NOMO-1 treated with DMSO at 0.1 percent for 48 hours (cell line): ENCODE results near the gene ACSL6.

Source experiments
- DNase-seq: peaks from one replicate; lab custom pipeline; 2025; ENCODE audit not compliant: unreplicated experiment; lab: John Stamatoyannopoulos, UW

ACSL6 gene

DNA sequence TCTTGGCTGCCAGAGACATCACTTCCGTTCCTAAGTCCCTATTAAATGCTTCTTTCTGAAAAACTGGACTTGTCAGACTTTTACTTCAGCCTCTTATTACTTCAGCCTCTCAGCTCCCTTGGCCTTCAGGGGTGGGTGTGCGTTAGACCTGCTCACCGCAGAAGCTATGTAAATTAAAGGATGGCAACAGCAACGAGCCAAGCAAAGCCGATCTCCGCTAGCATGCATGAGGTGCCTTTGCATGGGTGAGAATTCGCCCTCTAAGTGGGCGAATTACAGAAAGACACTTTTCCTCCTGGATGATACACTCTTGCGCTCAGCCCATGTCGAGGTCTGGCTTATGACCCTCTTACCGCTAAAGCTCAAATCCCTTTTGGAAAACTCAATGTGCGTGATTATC, 38.1 kb upstream of the ACSL6 start:
- DNase-seq = no peak

DNA sequence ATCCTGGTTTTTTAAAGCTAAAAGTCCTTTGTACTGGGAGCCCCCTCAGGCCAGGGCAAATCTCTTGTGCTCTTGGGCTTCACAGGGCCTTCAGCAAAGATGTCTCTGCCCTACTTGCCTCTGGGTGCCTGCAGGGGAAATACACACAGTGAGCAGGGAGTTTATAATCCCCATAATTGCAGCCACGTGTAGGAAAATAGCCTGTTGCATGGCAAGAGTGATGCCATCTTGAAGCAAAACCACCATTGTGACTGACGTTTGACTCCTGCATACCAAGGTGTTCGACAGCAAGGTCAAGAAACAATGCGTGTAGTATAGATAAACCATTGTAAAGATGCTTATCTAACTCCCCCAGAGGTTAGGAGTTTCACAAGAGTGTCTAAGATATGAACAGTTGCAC, 37.6 kb upstream of the ACSL6 start:
- no peak for DNase-seq

DNA sequence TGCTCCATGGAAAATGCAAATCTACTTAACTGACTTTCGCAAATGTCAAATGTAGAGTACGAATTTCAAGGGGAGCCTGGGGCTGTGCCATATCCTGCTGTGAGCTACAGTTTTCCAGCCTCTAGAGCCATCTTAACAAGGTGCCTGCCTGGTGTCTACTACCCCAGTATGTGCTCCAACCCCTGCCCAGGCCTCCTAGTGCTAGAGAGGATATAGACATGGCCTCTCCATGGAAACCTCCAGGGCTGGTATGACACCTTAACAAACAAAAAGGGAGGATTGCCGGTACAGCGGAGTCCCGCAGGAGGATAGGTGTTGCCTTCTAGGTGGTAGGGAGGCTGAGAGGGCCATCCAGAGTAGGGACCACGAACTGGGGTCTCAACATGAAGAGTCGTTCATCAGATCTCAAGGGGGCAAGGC, 35.4 kb upstream of the ACSL6 start:
- DNase-seq = no peak

DNA sequence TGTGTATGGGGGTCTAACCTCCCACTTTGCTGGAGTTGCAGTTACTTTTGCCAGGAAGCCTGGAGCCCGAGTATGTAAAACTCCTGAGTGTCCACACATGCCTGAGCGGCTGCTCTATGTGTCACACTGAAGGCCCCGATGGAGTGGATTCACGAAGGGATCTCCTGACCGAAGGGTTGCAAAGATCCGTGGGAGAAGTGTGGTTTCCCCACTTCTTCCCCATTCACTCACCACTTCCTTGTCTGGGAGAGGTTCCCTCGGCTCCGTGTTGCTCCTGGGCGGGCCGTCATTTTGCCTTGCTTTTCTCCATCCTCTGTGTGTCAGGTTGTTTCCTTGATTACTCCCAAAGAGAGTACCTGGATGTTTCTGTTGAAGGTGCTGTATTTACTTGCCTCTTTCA, 32.7 kb upstream of the ACSL6 start:
- peak; percentile 4 for DNase-seq

DNA sequence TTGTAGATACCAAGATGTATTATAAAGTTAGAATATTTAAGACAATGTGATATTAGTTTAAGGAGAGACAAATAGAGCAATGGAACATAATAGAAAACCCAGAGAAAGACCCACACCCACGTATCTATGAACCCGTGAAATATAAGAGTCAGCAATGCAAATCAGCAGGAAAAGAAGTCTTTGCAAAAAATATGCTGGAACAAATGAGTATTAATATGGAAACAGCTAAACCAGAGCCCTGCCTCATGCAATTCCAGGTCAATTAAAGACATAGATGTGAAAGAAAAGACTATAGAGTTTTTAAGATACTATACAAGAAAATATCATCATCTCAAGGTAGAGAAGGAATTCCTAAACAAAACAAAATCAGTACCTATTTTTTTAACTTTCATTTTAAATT, 25.9 kb upstream of the ACSL6 start:
- no peak for DNase-seq

DNA sequence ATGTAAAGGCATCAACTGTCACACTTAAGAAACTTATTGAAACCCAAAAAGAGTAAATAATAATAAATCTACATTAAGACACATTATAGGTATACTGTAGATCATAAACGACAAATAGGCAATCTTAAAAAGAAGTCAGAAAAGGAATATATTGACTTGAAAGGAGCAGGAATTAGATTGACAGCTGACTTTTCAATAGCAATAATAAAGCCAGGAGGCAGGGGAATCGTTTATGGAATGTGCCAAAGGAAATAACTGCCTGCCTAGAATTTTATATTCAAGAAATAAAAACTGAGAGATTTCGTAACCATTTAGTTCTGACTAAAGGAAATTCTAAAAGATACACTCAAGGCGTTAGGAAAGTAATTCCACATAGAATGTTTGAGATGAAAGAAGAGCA, 21.7 kb upstream of the ACSL6 start:
- DNase-seq = no peak

DNA sequence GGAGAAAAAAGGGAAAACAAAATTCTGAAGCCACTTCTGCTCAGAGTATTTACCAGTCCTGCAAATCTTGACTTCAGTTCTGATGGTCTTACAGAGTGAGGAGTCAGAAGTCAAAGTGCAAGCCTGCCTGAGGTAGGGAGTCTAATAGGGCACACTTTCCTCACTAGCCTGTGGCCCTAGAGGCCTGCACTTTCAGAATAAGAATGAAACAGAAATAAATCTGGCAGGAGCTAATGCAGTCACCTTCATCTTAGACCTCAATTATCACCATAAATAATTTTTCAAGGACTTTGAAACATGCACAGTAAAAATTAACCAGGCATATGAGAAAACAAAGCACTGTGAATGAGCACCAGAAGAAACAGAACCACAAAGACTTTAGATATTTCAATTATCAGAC, 20.7 kb upstream of the ACSL6 start:
- no peak for DNase-seq

DNA sequence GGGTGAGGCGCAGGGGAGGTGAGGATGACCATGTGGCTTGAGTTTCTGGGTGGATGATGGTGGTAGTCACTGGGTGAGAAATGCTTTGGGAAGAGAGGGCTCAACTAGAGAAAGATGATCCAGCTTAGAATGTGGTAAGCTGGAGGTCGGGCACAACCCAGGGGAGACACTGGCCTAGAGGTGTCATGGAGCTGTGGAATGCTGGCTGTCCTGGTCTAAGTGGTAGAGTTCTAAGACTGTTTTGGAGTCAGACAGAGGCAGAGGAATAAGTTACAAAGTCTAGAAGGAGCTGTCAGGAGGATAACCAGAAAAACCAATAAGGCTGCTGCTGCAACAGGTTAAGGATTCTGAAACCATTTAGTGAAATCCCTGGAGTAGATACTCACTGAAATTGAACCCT, 19.2 kb upstream of the ACSL6 start:
- no peak for DNase-seq

DNA sequence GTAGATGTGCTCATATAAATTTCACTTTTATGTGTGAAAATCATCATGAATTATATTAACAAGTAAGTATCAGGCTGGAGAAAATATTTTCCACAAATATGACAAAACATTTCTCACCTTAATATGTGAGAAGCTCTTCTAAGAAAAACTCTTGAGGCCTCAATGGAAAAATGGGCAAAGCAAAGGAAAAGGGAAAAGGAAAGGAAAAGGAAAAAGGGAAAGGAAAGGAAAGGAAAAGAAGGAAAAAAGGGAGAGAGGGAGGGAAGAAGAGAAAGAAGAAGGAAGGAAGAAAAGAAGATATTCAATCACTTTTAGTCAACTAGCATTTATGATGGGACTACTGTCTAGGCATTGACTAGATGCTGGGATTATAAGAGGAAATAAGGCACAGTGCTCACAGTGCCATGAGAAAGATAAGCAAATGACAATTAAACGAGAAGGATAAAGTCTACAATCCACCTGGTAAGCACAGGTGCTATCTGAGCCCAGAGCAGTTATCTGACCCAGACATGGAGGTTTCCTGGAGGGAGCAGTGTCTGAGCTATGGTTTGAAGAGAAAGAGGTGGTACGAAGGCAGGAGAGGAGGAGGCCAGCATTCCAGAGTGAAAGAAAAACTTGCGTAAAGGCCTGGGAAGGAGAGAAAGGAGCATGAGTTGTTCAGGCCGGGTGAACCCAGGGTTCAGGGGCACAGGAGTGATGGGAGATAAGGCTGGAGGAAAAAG, 18.3 kb upstream of the ACSL6 start:
- no peak for DNase-seq

DNA sequence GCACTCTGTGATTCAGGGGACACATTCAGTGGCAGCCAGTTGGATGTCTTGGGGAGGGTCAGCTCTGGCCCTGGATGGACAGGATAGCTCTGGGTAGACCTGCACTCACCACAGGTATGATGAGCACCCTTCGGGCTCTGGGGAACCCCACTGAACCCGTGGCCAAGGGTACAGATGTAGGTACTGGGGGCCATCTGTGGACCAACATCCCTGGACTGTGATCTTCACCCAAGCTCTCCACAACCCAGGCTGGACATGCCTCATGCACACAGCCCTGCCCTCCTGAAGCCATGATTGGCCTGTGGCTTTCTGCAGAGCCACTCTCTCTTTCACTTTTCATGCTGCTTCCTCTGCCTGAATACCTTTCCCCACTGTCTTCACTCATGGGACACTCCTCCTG, 15.6 kb upstream of the ACSL6 start:
- no peak for DNase-seq

DNA sequence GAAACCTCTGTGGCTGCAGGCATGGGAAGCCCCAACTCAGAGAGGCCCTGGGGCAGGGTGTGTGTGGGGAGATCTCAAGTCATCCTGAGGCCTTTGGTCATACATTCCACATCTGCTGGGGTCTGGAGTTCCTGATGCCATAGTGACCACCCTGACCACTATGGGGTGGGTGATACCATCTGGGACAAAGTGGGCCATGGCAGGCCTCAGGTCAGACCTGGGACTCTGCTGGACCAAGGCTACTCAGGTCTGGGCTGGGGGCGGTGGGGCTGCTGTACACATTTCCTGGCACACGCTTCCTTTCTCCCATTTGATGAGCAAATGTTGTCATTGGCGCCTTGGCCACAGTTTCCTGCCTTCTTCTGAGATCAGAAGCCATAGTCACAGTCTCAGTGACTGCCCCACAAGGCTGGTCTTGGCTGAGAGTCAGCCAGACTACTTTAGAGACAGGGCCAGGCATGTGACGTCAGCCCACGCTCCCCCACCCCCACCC, 15.1 kb upstream of the ACSL6 start:
- no peak for DNase-seq

DNA sequence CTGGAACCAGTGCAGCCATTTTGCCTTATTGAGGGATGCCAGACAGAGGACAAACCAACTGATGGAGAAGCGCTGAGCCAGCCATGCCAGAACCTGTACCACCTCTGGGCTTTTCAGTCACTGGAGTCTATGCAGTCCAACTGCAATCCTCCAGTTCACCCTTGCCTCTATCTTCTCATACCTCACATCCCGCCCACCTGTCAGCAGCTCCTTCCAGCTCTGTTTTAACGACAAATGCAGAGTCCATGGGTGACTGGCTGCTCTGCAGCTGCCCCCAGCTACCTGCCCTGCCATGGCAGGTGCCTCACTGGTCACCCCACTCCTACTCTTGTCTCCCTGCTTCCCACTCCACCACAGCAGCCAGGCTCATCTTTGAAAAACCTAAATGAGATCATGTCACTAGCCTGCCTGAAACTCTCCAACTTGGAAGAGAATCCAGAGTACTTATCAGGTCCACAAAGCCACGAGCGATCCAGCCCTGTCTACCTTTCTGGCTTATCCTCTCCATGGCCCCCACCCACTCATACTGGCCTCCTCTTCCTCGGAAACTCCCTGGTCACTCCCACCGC, 14.0 kb upstream of the ACSL6 start:
- DNase-seq = no peak

DNA sequence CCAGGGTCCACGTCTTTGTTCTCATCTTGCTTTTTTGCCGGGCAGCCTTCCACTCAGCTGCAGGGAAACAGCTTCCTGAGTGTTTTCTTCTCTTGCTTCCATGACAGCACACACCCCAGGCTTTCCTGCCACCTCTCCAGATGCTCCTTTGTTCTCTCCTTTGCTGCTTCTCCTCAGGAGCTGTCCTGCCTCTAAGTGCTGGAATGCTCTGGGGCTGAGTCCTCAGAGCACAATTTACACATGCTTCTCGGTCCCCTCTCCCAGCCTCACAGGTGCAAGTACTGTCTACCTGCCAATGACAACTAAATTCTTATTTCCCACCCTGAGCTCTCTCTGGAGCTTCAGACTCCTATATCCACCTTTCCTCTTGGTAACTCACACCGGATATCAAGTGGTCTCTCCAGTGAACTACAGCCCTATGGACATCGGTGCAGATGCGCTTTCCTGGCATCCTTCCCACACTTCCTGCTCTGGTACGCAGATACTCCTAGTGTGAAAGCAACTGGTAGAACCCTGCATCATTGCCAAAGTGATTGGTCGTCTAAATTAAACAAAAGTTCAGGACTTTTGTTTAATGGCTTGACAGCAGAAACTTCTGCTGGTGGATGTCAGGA, 13.4 kb upstream of the ACSL6 start:
- DNase-seq = no peak

DNA sequence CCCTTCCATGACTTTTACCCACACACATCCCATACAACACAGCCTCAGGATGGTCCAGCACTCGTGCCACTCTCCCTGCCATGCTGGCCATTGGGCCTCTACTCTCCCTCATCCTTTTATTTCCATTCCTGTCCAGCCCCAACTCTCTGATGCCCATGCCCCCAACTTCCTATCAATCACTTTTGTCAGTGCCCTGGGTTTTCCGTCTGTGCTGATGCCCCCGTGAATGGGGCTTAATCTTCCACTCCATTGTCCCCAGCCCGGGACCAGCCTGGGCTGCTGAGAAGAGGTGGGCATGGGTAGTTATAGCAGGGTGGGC, 12.6 kb upstream of the ACSL6 start:
- no peak for DNase-seq

DNA sequence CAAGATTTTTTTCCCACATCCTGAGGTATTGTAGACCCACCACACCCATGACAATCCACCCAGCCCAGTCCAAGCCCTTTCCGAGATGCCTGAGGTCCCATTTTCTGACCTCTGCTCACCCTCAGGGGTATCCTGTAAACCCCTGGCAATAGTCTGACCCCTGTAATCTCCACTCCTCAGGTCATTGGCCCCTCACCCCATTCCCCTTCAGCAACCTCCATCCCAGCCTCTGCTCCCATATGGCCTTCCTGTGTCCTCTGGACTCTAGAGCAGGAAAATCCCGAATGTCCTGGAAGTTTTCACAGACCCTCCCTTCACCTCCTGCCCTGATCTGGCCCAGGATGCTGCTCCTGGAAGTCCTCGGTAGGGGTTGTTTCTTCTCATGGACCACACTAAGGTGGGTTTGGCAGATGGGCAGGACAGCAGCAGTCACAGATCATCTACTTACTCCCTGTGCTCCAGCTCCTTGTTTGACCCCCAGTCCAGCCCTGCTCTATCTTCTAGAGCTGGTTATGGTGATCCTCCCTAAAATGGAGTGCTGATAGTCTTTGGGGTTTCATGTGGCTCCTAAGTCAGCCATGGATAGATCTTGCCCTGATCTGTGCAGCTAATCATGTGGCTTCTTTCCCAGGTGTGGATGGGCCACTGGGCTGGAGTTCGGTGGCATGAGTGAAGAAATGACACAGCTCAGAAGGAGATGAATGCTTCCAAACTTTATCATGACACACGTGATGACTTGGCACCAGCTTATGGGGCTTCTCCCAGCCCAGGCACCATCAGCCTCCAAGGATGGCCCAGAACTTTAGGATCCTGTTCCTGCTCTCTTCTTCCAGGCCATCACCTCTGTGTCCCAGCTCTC, 12.0 kb upstream of the ACSL6 start:
- DNase-seq = no peak

DNA sequence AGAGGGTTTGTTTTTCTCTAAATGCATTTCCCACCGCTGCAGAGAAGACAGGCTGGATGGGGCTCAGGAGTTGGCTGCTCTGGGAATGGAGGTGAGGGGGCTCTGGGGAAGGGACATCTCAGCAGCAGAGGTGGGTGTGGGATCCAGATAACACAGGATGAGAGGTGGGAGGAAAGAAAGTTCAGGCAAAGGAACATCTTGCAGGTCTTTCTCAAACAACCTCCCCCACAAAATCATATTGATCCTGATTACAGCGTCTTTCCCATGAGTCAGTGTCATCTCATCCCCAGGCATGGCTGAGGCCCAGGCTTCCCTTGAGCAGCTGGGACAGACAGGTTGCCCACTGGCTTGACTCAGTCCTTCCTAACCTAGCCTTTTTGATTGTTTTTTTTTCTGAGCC, 11.3 kb upstream of the ACSL6 start:
- no peak for DNase-seq

DNA sequence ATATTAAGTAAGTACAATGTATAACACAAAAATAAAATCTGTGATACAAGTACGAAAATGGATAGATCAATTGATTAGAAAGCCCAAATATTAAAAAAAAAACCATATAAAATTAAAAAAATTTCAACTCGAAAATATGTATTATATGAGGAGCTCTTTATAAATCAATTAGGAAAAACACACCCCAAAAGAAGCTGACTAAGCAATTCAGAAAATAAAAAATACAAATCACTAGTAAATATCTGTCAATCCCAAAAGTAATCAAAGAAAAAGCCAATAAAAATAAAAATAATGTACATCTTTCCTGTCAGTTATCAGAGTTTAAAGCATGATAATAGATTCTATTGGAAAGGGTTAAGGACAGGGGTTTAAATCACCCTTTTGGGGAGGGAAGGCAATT, 10.2 kb upstream of the ACSL6 start:
- no peak for DNase-seq

DNA sequence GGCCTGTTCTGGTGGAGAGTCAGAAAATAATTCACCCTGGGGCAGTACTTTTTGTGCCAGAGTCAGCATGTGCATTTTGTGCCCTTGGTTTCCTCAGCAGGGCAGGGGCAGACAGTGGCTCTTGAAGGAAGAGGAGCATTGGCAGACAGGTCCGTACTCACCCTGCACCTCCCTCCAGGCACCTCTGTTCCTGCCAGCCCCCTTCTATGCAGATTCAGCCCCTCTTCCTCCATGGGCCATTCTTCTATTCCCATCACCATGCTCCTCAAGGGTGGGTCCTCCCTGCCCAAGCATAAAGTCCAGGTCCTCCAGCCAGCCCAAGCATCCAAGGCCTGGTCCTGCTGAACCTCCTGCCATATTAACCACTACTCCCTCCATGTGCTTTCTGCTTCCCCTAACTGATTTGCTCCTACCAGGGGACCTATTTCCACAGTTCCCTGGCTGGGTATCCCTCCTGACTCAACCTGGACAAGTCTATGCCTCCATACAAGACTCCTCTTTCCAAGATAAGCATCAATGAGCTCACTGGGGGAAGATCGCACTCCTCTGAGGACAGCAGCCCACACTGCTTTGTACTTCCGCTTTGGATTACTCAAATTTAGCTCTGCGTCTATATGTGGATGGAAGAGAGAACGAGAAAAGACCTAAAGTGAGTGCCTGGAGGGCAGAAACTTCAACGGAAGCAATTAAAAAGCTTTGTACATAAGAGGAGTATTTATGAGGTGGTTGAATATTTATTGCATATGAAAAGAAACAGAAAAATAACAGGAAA, 9.3 kb upstream of the ACSL6 start:
- peak; percentile 8 for DNase-seq

DNA sequence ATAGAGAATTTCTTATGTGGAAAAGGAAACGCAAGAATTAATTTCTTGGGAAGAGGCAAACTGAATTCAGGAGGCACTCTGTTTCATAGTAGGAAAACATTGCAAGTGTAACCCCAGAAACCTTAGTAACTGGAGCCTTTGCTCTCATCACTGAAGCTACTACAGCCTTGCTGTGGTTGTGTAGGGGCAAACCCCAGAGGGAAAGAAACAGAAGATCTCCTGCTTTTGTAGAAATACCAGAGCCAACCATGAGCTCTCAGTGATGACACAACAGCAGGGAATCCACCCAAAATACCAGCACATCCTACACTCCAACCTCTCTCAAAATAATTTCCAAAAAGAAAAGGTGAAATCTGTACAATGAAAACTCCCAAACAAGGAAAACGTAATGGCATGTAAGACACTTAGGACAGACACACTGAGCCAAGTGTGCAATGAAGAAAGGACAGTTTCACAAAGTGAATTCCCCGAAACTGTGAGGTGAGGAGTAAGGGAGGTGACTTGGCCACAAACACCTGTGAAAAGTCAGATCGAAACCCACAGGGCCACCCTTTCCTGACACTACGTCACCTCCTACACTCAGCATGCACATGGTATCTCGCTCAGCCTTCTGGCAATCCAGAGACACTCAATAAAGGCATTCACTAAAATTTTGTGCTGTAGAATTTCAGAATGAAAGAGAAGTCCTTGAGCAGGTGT, 8.5 kb upstream of the ACSL6 start:
- DNase-seq = no peak

DNA sequence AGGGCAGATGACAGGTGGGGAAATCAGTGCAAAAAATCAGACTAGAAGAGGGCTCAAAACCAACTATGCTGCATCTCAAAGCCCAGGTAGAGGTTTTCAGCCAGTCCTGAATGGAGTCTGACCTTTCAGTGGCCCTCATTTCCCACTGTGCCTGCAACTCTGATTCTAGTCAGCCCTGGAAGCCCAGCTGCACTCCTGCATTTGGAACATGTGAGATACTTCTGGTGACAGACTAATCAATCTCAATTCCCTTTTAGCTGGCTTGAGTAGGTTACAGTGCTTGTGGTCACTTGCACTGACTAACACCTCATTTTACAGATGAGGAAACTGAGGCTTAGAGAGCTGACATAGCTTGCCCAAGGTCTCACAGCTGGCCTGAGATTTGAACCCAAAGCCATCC, 7.9 kb upstream of the ACSL6 start:
- no peak for DNase-seq
